ENCODE data around the gene AUH. TPM values are rescaled to one million over a fixed set of nuclear protein-coding genes. Genes with fewer than 3 reads are reported as not detected.

Gene AUH
- total and polyA plus RNA-seq, 10 of the 15 experiments (the other 5 are each of a cell fraction or from before 2014, with no cell fraction given), result 1.7 to 7.3 (median 4.6) TPM

DNA sequence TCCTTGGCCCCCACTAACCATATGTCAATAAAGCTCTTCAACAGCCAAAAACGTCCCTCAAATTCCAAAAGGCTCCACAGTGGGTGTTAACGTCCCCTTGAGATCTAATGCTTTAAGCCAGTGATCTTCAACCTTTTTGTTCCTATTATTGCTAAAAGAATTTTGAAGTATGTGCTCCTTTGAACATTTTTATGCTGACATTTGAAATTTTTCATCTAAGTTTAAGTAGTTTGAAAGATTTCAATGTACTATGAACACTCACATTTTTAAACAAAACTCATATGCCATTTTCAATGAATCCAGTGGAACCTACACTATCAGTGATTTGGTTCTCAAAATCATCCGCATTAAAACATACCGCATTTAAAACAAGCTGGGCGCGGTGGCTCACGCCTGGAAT is 29.9 kb downstream of the AUH start:
- no peak for DNase-seq (ENCODE audit: low read depth, low spot score)
- intact Hi-C loops (cut with micrococcal nuclease; ENCODE audit: unreplicated experiment) (no loop called here), in situ Hi-C loops (cut with MboI) (no loop called here)
- Histone ChIP-seq H3K27ac (ENCODE audit: control insufficient read depth, insufficient read depth) (no peak overlapping the region), H3K36me3 (ENCODE audit: control insufficient read depth in 2 of 2, insufficient read depth in 2 of 2, low read length in 1 of 2) (no peaks in the 10 kb centered on the region), H3K4me1 (ENCODE audit: control insufficient read depth, insufficient read depth, low read length) (no peaks in the 10 kb centered on the region), H4K20me1 (ENCODE audit: control insufficient read depth, insufficient read depth) (no peaks in the 10 kb centered on the region), H3K9me3 (replicated peaks; ENCODE audit: control insufficient read depth, insufficient read depth, low read length) (no peaks in the 10 kb centered on the region; the same call in none of the 3 replicates), H3K27me3 (replicated peaks in 1 of 2; ENCODE audit: control insufficient read depth in 2 of 2, insufficient read depth in 2 of 2, low read length in 1 of 2) (no peaks in the 10 kb centered on the region), H3K9ac (ENCODE audit: control insufficient read depth, insufficient read depth, low read length) (no peak overlapping the region), H3K4me2 (ENCODE audit: control insufficient read depth, insufficient read depth) (no peak overlapping the region), H3K79me2 (ENCODE audit: control insufficient read depth, insufficient read depth, low read length) (no peaks in the 10 kb centered on the region), H2AFZ (ENCODE audit: control insufficient read depth, low read depth, low read length) (no peak overlapping the region), H3K4me3 (no peak overlapping the region)
- 87% methylated on average over 7 of the region's 7 CpGs for WGBS (ENCODE audit: insufficient coverage, insufficient replicate concordance, low lambda C conversion rate, missing lambda C conversion rate)
- POLR2A ChIA-PET, result no interaction called here
- TF ChIP-seq STAT1 (conservative IDR thresholded peaks at IDR 0.05) (no peak), CREM (IDR thresholded peaks at IDR 0.05; ENCODE audit: low read depth) (no peak), POLR2AphosphoS2 (IDR thresholded peaks at IDR 0.05; ENCODE audit: low read depth, low read length) (no peak), SIX5 (IDR thresholded peaks at IDR 0.05; ENCODE audit: low read depth, low read length, severe bottlenecking) (no peak), RAD21 (IDR thresholded peaks at IDR 0.05; ENCODE audit: insufficient read depth, low read depth, low read length) (no peak)
- BruUV-seq (replicated peaks), result no TSS peak
- no peak for FAIRE-seq
- RAD21 ChIA-PET (ENCODE audit: unreplicated experiment), result no interaction called here
- ATAC-seq, result no peak
- CTCF ChIA-PET, result no interaction called here
- SMC1A ChIA-PET (ENCODE audit: uncharacterized antibody, unreplicated experiment), result interaction anchor here (0.7 kb wide), 1 partner anchor 932 kb away, joined by 3 read pairs; no protein-coding TSS in a partner anchor

GRCh38 chr9:91328186-91328585 is 33.5 kb downstream of the AUH start:
- DNase-seq (ENCODE audit: low read depth, low spot score), result no peak
- SMC1A ChIA-PET (ENCODE audit: uncharacterized antibody, unreplicated experiment), result no interaction called here
- intact Hi-C loops (cut with micrococcal nuclease; ENCODE audit: unreplicated experiment), result no loop called here
- Histone ChIP-seq H3K79me2 (ENCODE audit: control insufficient read depth, insufficient read depth, low read length) (no peaks in the 10 kb centered on the region), H3K4me3 (no peak overlapping the region), H3K36me3 (ENCODE audit: control insufficient read depth in 2 of 2, insufficient read depth in 2 of 2, low read length in 1 of 2) (no peaks in the 10 kb centered on the region), H3K27ac (ENCODE audit: control insufficient read depth, insufficient read depth) (no peak overlapping the region), H3K4me1 (ENCODE audit: control insufficient read depth, insufficient read depth, low read length) (no peaks in the 10 kb centered on the region), H3K27me3 (replicated peaks in 1 of 2; ENCODE audit: control insufficient read depth in 2 of 2, insufficient read depth in 2 of 2, low read length in 1 of 2) (no peaks in the 10 kb centered on the region), H3K4me2 (ENCODE audit: control insufficient read depth, insufficient read depth) (no peak overlapping the region), H3K9ac (ENCODE audit: control insufficient read depth, insufficient read depth, low read length) (no peak overlapping the region), H4K20me1 (ENCODE audit: control insufficient read depth, insufficient read depth) (no peaks in the 10 kb centered on the region), H2AFZ (ENCODE audit: control insufficient read depth, low read depth, low read length) (no peak overlapping the region), H3K9me3 (replicated peaks; ENCODE audit: control insufficient read depth, insufficient read depth, low read length) (no peaks in the 10 kb centered on the region; the same call in none of the 3 replicates)
- no peak for FAIRE-seq
- in situ Hi-C loops (cut with MboI), result no loop called here
- no TSS peak for BruUV-seq (replicated peaks)
- RAD21 ChIA-PET (ENCODE audit: unreplicated experiment), result no interaction called here
- no peak for TF ChIP-seq RCOR1 (conservative IDR thresholded peaks at IDR 0.05; ENCODE audit: low read depth, low read length)
- TF ChIP-seq FOXM1 (IDR thresholded peaks at IDR 0.05; ENCODE audit: low read depth, low read length), result no peak
- TF ChIP-seq MEF2B (IDR thresholded peaks at IDR 0.05; ENCODE audit: partially characterized antibody, poor library complexity, severe bottlenecking), result no peak
- no peak for TF ChIP-seq IRF3 (IDR thresholded peaks at IDR 0.05)
- no peak for TF ChIP-seq GABPA (IDR thresholded peaks at IDR 0.05; ENCODE audit: low read depth)
- POLR2A ChIA-PET, result no interaction called here
- ATAC-seq, result no peak
- CTCF ChIA-PET, result interaction anchor here (1.5 kb wide), 1 partner anchor 9 kb away, joined by 3 read pairs; no protein-coding TSS in a partner anchor
- WGBS (ENCODE audit: insufficient coverage, insufficient replicate concordance, low lambda C conversion rate, missing lambda C conversion rate), result 83% methylated on average over 6 of the region's 6 CpGs
